C4-2B (cell line): ENCODE data around the gene IBA57.

Experiments used
- H3K27ac ChIP-seq: fragments of 450-650 bp; 2 replicates; pipeline ENCODE4 v1.5.1; 2017
- ZFX ChIP-seq: fragments of 450-650 bp; IDR thresholded peaks from 2 replicates; pipeline ENCODE4 v1.6.1; 2017
- TF ChIP-seq, protein P1 (sequence below): fragments of 450-650 bp; conservative IDR thresholded peaks from 2 replicates; pipeline ENCODE4 v1.5.1; 2017; ENCODE audit warnings: mild to moderate bottlenecking

The IBA57 gene

DNA sequence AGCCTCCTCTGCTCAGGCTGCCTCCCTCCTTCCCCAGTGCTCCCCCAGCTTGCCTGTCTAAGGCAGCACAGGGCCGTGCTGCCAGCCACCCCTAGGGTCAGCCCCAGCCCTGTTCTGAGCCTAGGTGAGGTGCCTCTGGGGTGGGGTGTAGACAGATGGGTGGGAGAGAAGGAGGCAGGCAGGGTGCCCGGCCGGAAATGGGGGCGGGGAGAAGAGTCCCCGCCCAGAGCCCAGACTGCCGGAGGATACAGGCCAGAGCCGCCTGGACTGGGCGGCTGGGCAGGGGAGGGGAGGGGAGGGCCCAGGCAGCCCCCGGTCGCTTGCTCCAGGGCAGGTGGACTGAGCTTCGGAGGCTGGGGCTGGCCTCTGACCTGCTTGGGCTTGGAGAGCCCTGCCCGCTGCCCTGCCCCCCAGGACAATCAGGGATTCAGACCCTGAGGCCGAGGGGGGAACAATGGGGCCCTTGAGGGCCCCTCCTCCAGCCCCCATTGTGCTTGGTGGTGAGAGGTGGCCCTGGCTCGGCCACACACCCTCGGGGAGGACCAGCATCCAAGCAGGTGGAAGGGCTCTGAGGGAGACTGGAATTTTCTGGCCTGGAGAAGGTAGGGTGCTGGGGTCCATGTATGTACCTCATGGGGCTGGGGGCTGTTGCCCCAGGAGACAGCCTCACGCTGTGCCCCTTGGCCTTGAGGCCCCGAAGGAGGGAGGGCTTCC lies 16.0 kb upstream of the IBA57 start, which contains the start of gene GJC2:
TSS of gene GJC2 (plus strand) at position 525 of the 714 bp plus-strand sequence. CDS start 7,829 bp downstream, outside the sequence.
- TF ChIP-seq ZFX = no peak
- TF ChIP-seq, protein P1, sequence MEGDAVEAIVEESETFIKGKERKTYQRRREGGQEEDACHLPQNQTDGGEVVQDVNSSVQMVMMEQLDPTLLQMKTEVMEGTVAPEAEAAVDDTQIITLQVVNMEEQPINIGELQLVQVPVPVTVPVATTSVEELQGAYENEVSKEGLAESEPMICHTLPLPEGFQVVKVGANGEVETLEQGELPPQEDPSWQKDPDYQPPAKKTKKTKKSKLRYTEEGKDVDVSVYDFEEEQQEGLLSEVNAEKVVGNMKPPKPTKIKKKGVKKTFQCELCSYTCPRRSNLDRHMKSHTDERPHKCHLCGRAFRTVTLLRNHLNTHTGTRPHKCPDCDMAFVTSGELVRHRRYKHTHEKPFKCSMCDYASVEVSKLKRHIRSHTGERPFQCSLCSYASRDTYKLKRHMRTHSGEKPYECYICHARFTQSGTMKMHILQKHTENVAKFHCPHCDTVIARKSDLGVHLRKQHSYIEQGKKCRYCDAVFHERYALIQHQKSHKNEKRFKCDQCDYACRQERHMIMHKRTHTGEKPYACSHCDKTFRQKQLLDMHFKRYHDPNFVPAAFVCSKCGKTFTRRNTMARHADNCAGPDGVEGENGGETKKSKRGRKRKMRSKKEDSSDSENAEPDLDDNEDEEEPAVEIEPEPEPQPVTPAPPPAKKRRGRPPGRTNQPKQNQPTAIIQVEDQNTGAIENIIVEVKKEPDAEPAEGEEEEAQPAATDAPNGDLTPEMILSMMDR = no peak
- no peak within 1 kb of the TSS for H3K27ac ChIP-seq

DNA sequence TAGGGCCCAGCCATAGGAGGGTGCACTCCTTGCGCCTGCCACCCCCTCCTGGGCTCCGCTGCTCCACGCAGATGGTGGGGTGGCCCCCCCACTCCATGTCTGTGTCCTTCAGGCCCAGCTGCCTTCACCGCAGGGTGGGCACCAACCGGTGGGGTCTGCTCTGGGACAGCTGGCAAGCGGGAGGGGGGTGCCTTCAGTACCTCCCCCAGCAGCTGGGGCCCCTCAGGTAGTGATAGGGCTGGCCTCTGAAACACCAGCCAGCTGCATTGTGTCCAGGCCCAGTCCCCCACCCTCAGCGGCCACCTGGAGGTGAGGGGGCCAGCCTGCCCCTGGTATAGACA lies 15.5 kb upstream of the IBA57 start:
- H3K27ac ChIP-seq = no peak overlapping the region
- TF ChIP-seq, protein P1 = no peak
- no peak for TF ChIP-seq ZFX

DNA sequence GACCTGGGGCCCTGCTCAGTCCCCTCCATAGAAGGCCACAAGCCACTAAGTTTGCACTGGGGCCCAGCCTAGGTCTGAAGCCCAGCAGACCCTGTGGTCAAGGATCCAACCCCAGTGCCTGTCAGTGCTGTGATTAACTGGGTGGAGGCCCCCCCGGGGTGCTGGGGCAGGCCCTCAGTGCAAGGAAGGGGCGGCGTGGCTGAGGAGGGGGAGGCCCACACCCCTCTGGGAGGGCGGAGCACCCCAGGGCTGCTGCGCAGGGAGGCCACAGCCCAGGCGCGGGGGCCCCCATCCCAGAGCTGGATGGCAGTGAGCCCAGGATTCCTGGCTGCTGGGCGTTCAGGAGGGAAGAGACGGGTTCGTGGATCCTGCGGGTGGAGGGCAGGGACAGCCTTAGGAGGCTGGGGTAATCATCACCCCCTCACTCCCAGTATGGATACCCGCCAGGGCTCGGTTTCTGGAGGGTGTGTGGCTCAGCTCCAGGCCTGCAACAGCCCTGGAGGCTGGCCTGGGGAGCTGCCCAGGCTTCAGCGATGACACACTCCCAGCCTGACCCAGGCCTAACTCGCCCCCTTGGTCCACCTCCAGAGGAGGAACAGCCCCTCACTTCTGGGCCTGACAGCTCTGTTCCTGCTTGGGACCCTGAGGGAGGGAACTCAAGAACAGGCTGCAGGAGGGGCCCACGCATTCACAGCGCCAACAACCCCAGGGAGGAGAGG lies 15.0 kb upstream of the IBA57 start:
- TF ChIP-seq ZFX = no peak
- TF ChIP-seq, protein P1 = no peak

DNA sequence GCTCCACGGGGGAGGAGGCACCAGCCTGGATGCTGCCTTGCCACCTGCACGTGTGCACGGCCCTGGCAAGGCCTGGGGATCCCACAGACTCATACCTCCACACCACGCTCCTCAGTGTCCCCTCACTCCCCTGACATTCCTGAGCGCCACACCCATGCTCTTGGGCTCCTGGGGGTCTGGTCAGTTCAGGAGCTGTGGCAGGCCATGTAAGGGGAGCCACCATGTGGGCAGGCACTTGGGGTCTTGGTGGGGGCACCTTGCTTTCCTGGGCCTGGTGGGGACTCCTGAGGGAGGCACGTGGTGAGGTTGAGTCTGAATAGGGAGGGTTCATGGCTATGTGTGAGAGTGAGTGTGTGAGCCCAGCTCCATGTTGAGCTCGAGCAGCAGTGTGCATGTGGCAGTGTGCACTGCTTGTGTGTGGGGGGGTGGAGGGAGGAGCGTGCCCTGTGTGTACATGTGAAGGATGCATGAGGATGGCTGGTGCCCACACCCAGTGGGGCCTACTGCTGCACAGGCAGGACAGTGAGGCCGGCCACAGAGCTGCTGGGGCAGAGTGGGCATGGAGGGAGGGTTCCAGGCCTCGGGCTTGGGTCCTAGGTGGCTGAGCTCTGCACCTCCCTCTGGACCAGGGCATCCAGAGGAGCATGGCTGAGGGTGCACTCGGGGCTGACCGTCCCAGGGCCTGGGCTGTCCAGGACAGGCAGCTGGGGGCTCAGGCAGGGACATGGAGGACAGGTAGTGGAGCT lies 14.3 kb upstream of the IBA57 start:
- no peak overlapping the region for H3K27ac ChIP-seq
- TF ChIP-seq, protein P1 = no peak
- TF ChIP-seq ZFX = no peak

More for the DNA sequence above, 15.0 kb upstream of the IBA57 start:
- H3K27ac ChIP-seq = no peak overlapping the region

DNA sequence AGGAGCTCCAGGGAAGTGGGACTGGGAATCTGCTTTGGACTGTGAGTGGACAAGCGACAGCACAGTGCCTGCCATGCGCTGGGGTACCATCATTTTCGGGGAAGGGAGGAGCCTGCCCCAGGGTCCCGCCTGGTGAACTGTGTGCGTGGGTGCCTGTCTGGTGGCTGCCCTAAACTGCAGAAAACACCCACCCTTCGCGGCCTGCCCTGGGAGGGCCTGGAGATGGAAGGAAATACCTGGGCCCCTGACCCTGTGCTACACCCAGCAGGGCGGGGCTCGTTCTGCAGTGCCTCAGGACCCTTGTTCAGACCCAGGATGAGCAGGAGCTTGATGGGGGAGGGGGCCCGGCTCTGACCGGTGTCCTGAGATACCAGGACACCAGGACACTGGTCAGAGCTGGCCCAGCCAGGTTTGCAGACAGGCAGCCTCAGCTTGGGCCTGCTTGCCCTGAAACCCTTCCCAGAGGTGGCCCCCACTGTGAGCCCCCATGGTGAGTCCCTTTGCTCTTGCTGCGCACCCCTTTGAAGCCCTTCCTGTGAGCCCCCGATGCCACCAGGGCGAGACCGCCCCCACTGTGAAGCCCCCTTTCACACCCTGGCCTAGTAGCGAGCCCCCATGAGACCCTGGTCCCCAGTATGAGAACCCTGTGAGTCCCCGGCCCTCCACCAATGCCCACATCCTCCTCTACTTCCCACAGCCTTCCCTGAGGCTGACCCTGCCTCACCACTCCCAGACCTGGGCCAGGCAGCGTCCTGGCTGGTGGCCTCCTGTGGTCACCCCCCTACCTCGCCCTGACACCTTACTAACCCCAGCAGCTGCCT lies 13.3 kb upstream of the IBA57 start:
- TF ChIP-seq, protein P1 = no peak
- TF ChIP-seq ZFX = no peak
- no peak overlapping the region for H3K27ac ChIP-seq

DNA sequence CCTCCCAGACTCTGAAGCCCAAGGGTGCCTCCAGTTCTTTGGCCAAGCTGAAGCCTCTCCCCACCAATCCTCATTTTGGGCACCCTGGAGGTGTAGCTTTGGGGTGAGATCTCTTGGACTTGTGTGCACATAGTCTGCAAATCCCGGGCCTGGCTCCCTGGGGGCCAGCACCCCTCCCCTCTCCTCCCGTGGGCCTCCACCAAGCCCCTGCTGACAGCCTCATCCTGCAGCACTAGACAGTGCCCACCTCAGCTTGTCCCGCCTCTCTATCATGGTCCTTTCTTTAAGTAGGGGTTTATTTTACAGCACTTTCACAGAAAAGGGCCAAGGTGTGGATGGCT lies 12.7 kb upstream of the IBA57 start:
- H3K27ac ChIP-seq = no peak overlapping the region
- TF ChIP-seq, protein P1 = no peak
- TF ChIP-seq ZFX = no peak
